H9 (cell line): ENCODE results near the gene UMOD. TPM values are rescaled to one million over a fixed set of nuclear protein-coding genes. Genes with fewer than 3 reads are reported as not detected.

Experiments
- DNase-seq: peaks from one replicate; pipeline ENCODE4 v3.0.0-alpha.2; 2017
- H2AFZ ChIP-seq: one replicate; pipeline ENCODE4 v1.6.1; 2013; ENCODE audit warnings: mild to moderate bottlenecking, low read length, control low read depth, moderate library complexity
- H2AK5ac ChIP-seq: 2 replicates; pipeline ENCODE4 v1.6.1; 2013; ENCODE audit warnings: low read length, control low read depth, mixed read lengths; ENCODE audit not compliant: insufficient read length
- H2BK120ac ChIP-seq: one replicate; pipeline ENCODE4 v1.6.1; 2013; ENCODE audit warnings: low read depth, mild to moderate bottlenecking, low read length, control low read depth, inconsistent platforms; ENCODE audit not compliant: poor library complexity, severe bottlenecking
- H2BK12ac ChIP-seq: 2 replicates; pipeline ENCODE4 v1.6.1; 2013; ENCODE audit warnings: low read length, control low read depth, mixed read lengths, low read depth; ENCODE audit not compliant: insufficient read length
- H2BK15ac ChIP-seq: 2 replicates; pipeline ENCODE4 v1.6.1; 2013; ENCODE audit warnings: low read depth, low read length, control low read depth
- H2BK20ac ChIP-seq: one replicate; pipeline ENCODE4 v1.6.1; 2013; ENCODE audit warnings: low read depth, mild to moderate bottlenecking, low read length, control low read depth, inconsistent platforms; ENCODE audit not compliant: poor library complexity, severe bottlenecking
- H2BK5ac ChIP-seq: 2 replicates; pipeline ENCODE4 v1.6.1; 2013; ENCODE audit warnings: low read length, control low read depth, mixed read lengths; ENCODE audit not compliant: insufficient read length
- H3K14ac ChIP-seq: 2 replicates; pipeline ENCODE4 v1.6.1; 2013; ENCODE audit warnings: low read length, control low read depth; ENCODE audit not compliant: insufficient read depth
- H3K18ac ChIP-seq: 2 replicates; pipeline ENCODE4 v1.6.1; 2013; ENCODE audit warnings: low read depth, mild to moderate bottlenecking, mixed read lengths, low read length, control low read depth; ENCODE audit not compliant: insufficient read length
- H3K23ac ChIP-seq: 2 replicates; pipeline ENCODE4 v1.6.1; 2013; ENCODE audit warnings: low read length, control low read depth, mixed read lengths, low read depth; ENCODE audit not compliant: insufficient read length
- H3K23me2 ChIP-seq: 2 replicates; pipeline ENCODE4 v1.6.1; 2013; ENCODE audit warnings: low read depth, mild to moderate bottlenecking, mixed read lengths, low read length, control low read depth; ENCODE audit not compliant: insufficient read length, poor library complexity, severe bottlenecking
- H3K27ac ChIP-seq: 2 replicates; pipeline ENCODE4 v1.5.1; 2013; ENCODE audit warnings: low read length, control low read depth, mixed read lengths, low read depth; ENCODE audit not compliant: insufficient read length
- H3K27me3 ChIP-seq: 2 replicates; pipeline ENCODE4 v1.6.1; 2013; ENCODE audit warnings: low read length, control low read depth, inconsistent platforms; ENCODE audit not compliant: insufficient read depth
- H3K4ac ChIP-seq: 2 replicates; pipeline ENCODE4 v1.6.1; 2013; ENCODE audit warnings: low read depth, mild to moderate bottlenecking, control low read depth, inconsistent platforms, low read length, moderate library complexity
- H3K4me1 ChIP-seq: 2 replicates; pipeline ENCODE4 v1.6.1; 2013; ENCODE audit warnings: low read length, control low read depth, inconsistent platforms; ENCODE audit not compliant: insufficient read depth
- H3K4me2 ChIP-seq: 2 replicates; pipeline ENCODE4 v1.6.1; 2013; ENCODE audit warnings: low read length, control low read depth, mixed read lengths; ENCODE audit not compliant: insufficient read length, insufficient read depth
- H3K56ac ChIP-seq: 2 replicates; pipeline ENCODE4 v1.6.1; 2013; ENCODE audit warnings: low read depth, mild to moderate bottlenecking, mixed read lengths, low read length, control low read depth; ENCODE audit not compliant: insufficient read length
- H3K79me1 ChIP-seq: 2 replicates; pipeline ENCODE4 v1.6.1; 2013; ENCODE audit warnings: low read depth, mild to moderate bottlenecking, moderate library complexity, low read length, control low read depth, inconsistent platforms; ENCODE audit not compliant: insufficient read depth, poor library complexity, severe bottlenecking
- H3K79me2 ChIP-seq: 2 replicates; pipeline ENCODE4 v1.6.1; 2013; ENCODE audit warnings: low read length, control low read depth, inconsistent platforms; ENCODE audit not compliant: insufficient read depth
- H3K9ac ChIP-seq: 2 replicates; pipeline ENCODE4 v1.6.1; 2013; ENCODE audit warnings: low read length, control low read depth, mixed read lengths; ENCODE audit not compliant: insufficient read length; ENCODE audit errors: extremely low read depth
- H3K9me3 ChIP-seq: one replicate; pipeline ENCODE4 v1.6.1; 2013; ENCODE audit warnings: low read depth, low read length, inconsistent platforms; ENCODE audit not compliant: control insufficient read depth
- H3T11ph ChIP-seq: one replicate; pipeline ENCODE4 v1.6.1; 2013; ENCODE audit warnings: mild to moderate bottlenecking, low read length, control low read depth, inconsistent platforms
- H4K20me1 ChIP-seq: one replicate; pipeline ENCODE4 v1.6.1; 2013; ENCODE audit not compliant: control insufficient read depth, insufficient read length, insufficient read depth
- H4K5ac ChIP-seq: 2 replicates; pipeline ENCODE4 v1.6.1; 2013; ENCODE audit warnings: low read depth, mild to moderate bottlenecking, mixed read lengths, low read length, control low read depth; ENCODE audit not compliant: insufficient read length
- H4K8ac ChIP-seq: replicated peaks from 2 replicates; pipeline ENCODE4 v1.6.1; 2013; ENCODE audit warnings: low read length, control low read depth, mixed read lengths, low read depth; ENCODE audit not compliant: insufficient read length
- H4K91ac ChIP-seq: 2 replicates; pipeline ENCODE4 v1.6.1; 2013; ENCODE audit warnings: low read depth, mild to moderate bottlenecking, moderate library complexity, mixed read lengths, low read length, control low read depth; ENCODE audit not compliant: insufficient read length
- H3K27ac Mint-ChIP-seq, 3 experiments: 2 replicates in 2 of 3; 3 replicates in 1 of 3; pipeline ENCODE4 v1.8.0; 2020 to 2021; ENCODE audit warnings: mixed read lengths in 3 of 3, mild to moderate bottlenecking in 1 of 3, moderate library complexity in 1 of 3
- H3K27me3 Mint-ChIP-seq: 2 replicates; pipeline ENCODE4 v1.8.0; 2021; ENCODE audit warnings: low read depth, mild to moderate bottlenecking, moderate library complexity, mixed read lengths
- H3K36me3 Mint-ChIP-seq, 3 experiments: 2 replicates in 2 of 3; 3 replicates in 1 of 3; pipeline ENCODE4 v1.8.0; 2020 to 2021; ENCODE audit warnings: low read depth in 3 of 3, mixed read lengths in 3 of 3; ENCODE audit not compliant: insufficient read depth in 1 of 3
- H3K4me1 Mint-ChIP-seq, 2 experiments: 2 replicates each; pipeline ENCODE4 v1.8.0; 2020; ENCODE audit warnings: mixed read lengths in 2 of 2
- H3K4me3 Mint-ChIP-seq, 2 experiments: 2 replicates in 1 of 2; 3 replicates in 1 of 2; pipeline ENCODE4 v1.8.0; 2020 to 2021; ENCODE audit warnings: mild to moderate bottlenecking in 2 of 2, mixed read lengths in 2 of 2, moderate library complexity in 1 of 2
- H3K9me3 Mint-ChIP-seq, 2 experiments: 2 replicates in 1 of 2; 3 replicates in 1 of 2; pipeline ENCODE4 v1.8.0; 2020; ENCODE audit warnings: mild to moderate bottlenecking in 2 of 2, mixed read lengths in 2 of 2, moderate library complexity in 1 of 2
- WGBS: extraction: QIAGEN DNeasy Blood & Tissue Kit; methylation state at CpG from one replicate; pipeline ENCODE4 v1.1.7; 2013; ENCODE audit warnings: missing lambda C conversion rate, low lambda C conversion rate, mixed read lengths; ENCODE audit not compliant: insufficient read length; ENCODE audit errors: extremely low coverage; 5-methylcytosine and 5-hydroxymethylcytosine counted together
- total RNA-seq: library from RNA; stranded (reverse); gene quantifications from 2 replicates; pipeline ENCODE4 v1.2.1, GENCODE V29; 2021
- TF ChIP-seq, protein P1 (sequence below): fragments of 200-600 bp; sonication (generic); conservative IDR thresholded peaks from 3 replicates; pipeline ENCODE4 v1.8.0; 2021; ENCODE audit warnings: antibody characterized with exemption, mild to moderate bottlenecking

The UMOD gene
- total RNA-seq, 1 experiment from 2014 or later: not detected

DNA sequence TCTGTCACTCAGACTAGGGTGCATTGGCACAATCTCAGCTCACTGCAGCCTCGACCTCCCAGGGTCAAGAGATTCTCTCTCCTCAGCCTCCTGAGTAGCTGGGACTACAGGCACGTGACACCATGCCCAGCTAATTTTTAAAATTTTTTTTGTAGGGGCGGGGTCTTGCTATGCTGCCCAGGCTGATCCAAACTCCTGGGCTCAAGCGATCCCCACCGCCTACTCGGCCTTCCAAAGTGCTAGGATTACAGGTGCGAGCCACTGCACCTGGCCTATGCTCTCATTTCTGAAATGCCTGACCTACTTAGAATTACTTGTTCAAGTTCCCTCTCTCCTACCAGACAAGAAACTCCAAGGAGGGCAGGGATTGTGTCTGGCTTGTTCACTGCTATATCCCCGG, 20.1 kb downstream of the UMOD start:
- no peak overlapping the region for H2BK12ac ChIP-seq
- no peak overlapping the region for H3K14ac ChIP-seq
- H2BK120ac ChIP-seq: no peak overlapping the region
- H3K79me2 ChIP-seq: 0 out of 2 replicates have a peak, but pooled peaks cover 2% of the 10 kb centered on the region
- no peak overlapping the region for H4K8ac ChIP-seq
- H3K79me1 ChIP-seq: no peaks in the 10 kb centered on the region
- H3K27ac ChIP-seq: no peak overlapping the region
- H3K23me2 ChIP-seq: no peaks in the 10 kb centered on the region
- H4K91ac ChIP-seq: no peak overlapping the region
- no peaks in the 10 kb centered on the region for H3K27me3 ChIP-seq
- no peak overlapping the region for H3K4ac ChIP-seq
- no peak overlapping the region for H3K9ac ChIP-seq
- H3K18ac ChIP-seq: no peak overlapping the region
- H3K36me3 Mint-ChIP-seq: no peaks in the 10 kb centered on the region
- H2AFZ ChIP-seq: no peak overlapping the region
- no peaks in the 10 kb centered on the region for H3K4me1 ChIP-seq
- H3T11ph ChIP-seq: no peak overlapping the region
- H3K4me3 Mint-ChIP-seq: no peak overlapping the region
- H3K23ac ChIP-seq: no peak overlapping the region
- no peak overlapping the region for H2BK5ac ChIP-seq
- WGBS: no CpG with 5 or more reads among the region's 8 CpGs
- DNase-seq: no peak
- no peak overlapping the region for H4K5ac ChIP-seq
- peaks cover 3% of the 10 kb centered on the region for H3K27me3 Mint-ChIP-seq
- no peaks in the 10 kb centered on the region; a peak in 1 of 5 replicates for H3K9me3 Mint-ChIP-seq
- no peak overlapping the region for H2BK20ac ChIP-seq
- H2AK5ac ChIP-seq: no peak overlapping the region
- H3K4me1 Mint-ChIP-seq: peaks cover 2 to 10% of the 10 kb centered on the region in 2 experiments; a peak in 2 of 4 replicates
- H3K27ac Mint-ChIP-seq: no peak overlapping the region
- H4K20me1 ChIP-seq: no peaks in the 10 kb centered on the region
- TF ChIP-seq, protein P1, sequence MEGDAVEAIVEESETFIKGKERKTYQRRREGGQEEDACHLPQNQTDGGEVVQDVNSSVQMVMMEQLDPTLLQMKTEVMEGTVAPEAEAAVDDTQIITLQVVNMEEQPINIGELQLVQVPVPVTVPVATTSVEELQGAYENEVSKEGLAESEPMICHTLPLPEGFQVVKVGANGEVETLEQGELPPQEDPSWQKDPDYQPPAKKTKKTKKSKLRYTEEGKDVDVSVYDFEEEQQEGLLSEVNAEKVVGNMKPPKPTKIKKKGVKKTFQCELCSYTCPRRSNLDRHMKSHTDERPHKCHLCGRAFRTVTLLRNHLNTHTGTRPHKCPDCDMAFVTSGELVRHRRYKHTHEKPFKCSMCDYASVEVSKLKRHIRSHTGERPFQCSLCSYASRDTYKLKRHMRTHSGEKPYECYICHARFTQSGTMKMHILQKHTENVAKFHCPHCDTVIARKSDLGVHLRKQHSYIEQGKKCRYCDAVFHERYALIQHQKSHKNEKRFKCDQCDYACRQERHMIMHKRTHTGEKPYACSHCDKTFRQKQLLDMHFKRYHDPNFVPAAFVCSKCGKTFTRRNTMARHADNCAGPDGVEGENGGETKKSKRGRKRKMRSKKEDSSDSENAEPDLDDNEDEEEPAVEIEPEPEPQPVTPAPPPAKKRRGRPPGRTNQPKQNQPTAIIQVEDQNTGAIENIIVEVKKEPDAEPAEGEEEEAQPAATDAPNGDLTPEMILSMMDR: no peak
- H3K56ac ChIP-seq: no peak overlapping the region
- H3K9me3 ChIP-seq: no peaks in the 10 kb centered on the region
- no peak overlapping the region for H2BK15ac ChIP-seq
- no peak overlapping the region for H3K4me2 ChIP-seq
